ENCODE data around the gene BRD3. TPM values are rescaled to one million over a fixed set of nuclear protein-coding genes. Genes with fewer than 3 reads are reported as not detected.

Gene BRD3
- total RNA-seq, 1 experiment from 2014 or later: 3.8 TPM

- Histone ChIP-seq H3K27me3 (replicated peaks) (no peaks in the 10 kb centered on the region), H3K27ac (no peak overlapping the region), H3K36me3 (peaks cover 8% of the 10 kb centered on the region; the same call in 1 of the 2 replicates), H3K9me3 (replicated peaks) (no peaks in the 10 kb centered on the region), H3K4me3 (no peak overlapping the region), H3K4me1 (replicated peaks) (peaks cover 15% of the 10 kb centered on the region)
- DNase-seq (ENCODE audit: low read depth in 1 of 2, low spot score in 2 of 2): no peak
These were observed 4.7 kb downstream of the BRD3 start for GRCh38 chr9:134063088-134063570.

GRCh38 chr9:134062461-134063087, 5.3 kb downstream of the BRD3 start:
- Histone ChIP-seq H3K36me3 (0 out of 2 replicates have a peak, but pooled peaks cover 8% of the 10 kb centered on the region), H3K27ac (no peak overlapping the region), H3K9me3 (replicated peaks) (no peaks in the 10 kb centered on the region), H3K27me3 (replicated peaks) (no peaks in the 10 kb centered on the region), H3K4me3 (no peak overlapping the region), H3K4me1 (replicated peaks) (peaks cover 15% of the 10 kb centered on the region)
- DNase-seq (ENCODE audit: low read depth in 1 of 2, low spot score in 2 of 2): peak in 1 of 2 experiments; percentile 36

GRCh38 chr9:134061688-134062371, 6.0 kb downstream of the BRD3 start:
- Histone ChIP-seq H3K4me1 (replicated peaks) (peaks cover 12% of the 10 kb centered on the region), H3K9me3 (replicated peaks) (no peaks in the 10 kb centered on the region), H3K36me3 (0 out of 2 replicates have a peak, but pooled peaks cover 5% of the 10 kb centered on the region), H3K27ac (no peak overlapping the region), H3K27me3 (replicated peaks) (no peaks in the 10 kb centered on the region), H3K4me3 (no peak overlapping the region)
- peak in 1 of 2 experiments; percentile 30 for DNase-seq (ENCODE audit: low read depth in 1 of 2, low spot score in 2 of 2)

GRCh38 chr9:134061019-134061687, 6.7 kb downstream of the BRD3 start:
- Histone ChIP-seq H3K27ac (no peak overlapping the region), H3K4me1 (replicated peaks) (peaks cover 7% of the 10 kb centered on the region)
- DNase-seq (ENCODE audit: low read depth in 1 of 2, low spot score in 2 of 2): no peak

GRCh38 chr9:134060546-134060945, 7.3 kb downstream of the BRD3 start:
- Histone ChIP-seq H3K4me3 (no peak overlapping the region), H3K4me1 (replicated peaks) (peaks cover 3% of the 10 kb centered on the region), H3K27ac (no peak overlapping the region), H3K9me3 (replicated peaks) (no peaks in the 10 kb centered on the region), H3K27me3 (replicated peaks) (no peaks in the 10 kb centered on the region), H3K36me3 (0 out of 2 replicates have a peak, but pooled peaks cover 2% of the 10 kb centered on the region)
- no peak for DNase-seq (ENCODE audit: low read depth in 1 of 2, low spot score in 2 of 2)

More at GRCh38 chr9:134061019-134061687, 6.7 kb downstream of the BRD3 start:
- no peaks in the 10 kb centered on the region for H3K27me3 ChIP-seq (replicated peaks)
- 0 out of 2 replicates have a peak, but pooled peaks cover 2% of the 10 kb centered on the region for H3K36me3 ChIP-seq
- no peaks in the 10 kb centered on the region for H3K9me3 ChIP-seq (replicated peaks)
- no peak overlapping the region for H3K4me3 ChIP-seq

GRCh38 chr9:134059661-134060395, 8.0 kb downstream of the BRD3 start:
- Histone ChIP-seq H3K27me3 (replicated peaks) (no peaks in the 10 kb centered on the region), H3K27ac (no peak overlapping the region), H3K36me3 (0 out of 2 replicates have a peak, but pooled peaks cover 2% of the 10 kb centered on the region), H3K9me3 (replicated peaks) (no peaks in the 10 kb centered on the region), H3K4me1 (replicated peaks) (no peaks in the 10 kb centered on the region), H3K4me3 (no peak overlapping the region)
- no peak for DNase-seq (ENCODE audit: low read depth in 1 of 2, low spot score in 2 of 2)

GRCh38 chr9:134059188-134059641, 8.6 kb downstream of the BRD3 start:
- no peaks in the 10 kb centered on the region for H3K9me3 ChIP-seq (replicated peaks)
- no peak for DNase-seq (ENCODE audit: low read depth in 1 of 2, low spot score in 2 of 2)
- no peak overlapping the region for H3K4me3 ChIP-seq
- H3K27me3 ChIP-seq (replicated peaks): no peaks in the 10 kb centered on the region
- H3K4me1 ChIP-seq (replicated peaks): no peaks in the 10 kb centered on the region
- H3K36me3 ChIP-seq: 0 out of 2 replicates have a peak, but pooled peaks cover 2% of the 10 kb centered on the region
- H3K27ac ChIP-seq: no peak overlapping the region

- Histone ChIP-seq H3K4me3 (no peak overlapping the region), H3K9me3 (replicated peaks) (no peaks in the 10 kb centered on the region), H3K36me3 (0 out of 2 replicates have a peak, but pooled peaks cover 2% of the 10 kb centered on the region), H3K27ac (no peak overlapping the region), H3K27me3 (replicated peaks) (no peaks in the 10 kb centered on the region), H3K4me1 (replicated peaks) (no peaks in the 10 kb centered on the region)
- DNase-seq (ENCODE audit: low read depth in 1 of 2, low spot score in 2 of 2): no peak
These were observed 9.1 kb downstream of the BRD3 start for GRCh38 chr9:134058716-134059115.

GRCh38 chr9:134057751-134058701, 9.8 kb downstream of the BRD3 start:
- H3K27ac ChIP-seq: no peak overlapping the region
- H3K9me3 ChIP-seq (replicated peaks): no peaks in the 10 kb centered on the region
- H3K36me3 ChIP-seq: no peaks in the 10 kb centered on the region
- no peaks in the 10 kb centered on the region for H3K4me1 ChIP-seq (replicated peaks)
- H3K4me3 ChIP-seq: no peak overlapping the region
- DNase-seq (ENCODE audit: low read depth in 1 of 2, low spot score in 2 of 2): no peak
- no peaks in the 10 kb centered on the region for H3K27me3 ChIP-seq (replicated peaks)

GRCh38 chr9:134057307-134057657, 10.5 kb downstream of the BRD3 start:
- DNase-seq (ENCODE audit: low read depth in 1 of 2, low spot score in 2 of 2): no peak
- H3K27ac ChIP-seq: no peak overlapping the region
- no peaks in the 10 kb centered on the region for H3K9me3 ChIP-seq (replicated peaks)
- H3K36me3 ChIP-seq: peaks cover 7% of the 10 kb centered on the region; the same call in 1 of the 2 replicates
- no peaks in the 10 kb centered on the region for H3K27me3 ChIP-seq (replicated peaks)
- no peak overlapping the region for H3K4me3 ChIP-seq
- no peaks in the 10 kb centered on the region for H3K4me1 ChIP-seq (replicated peaks)

GRCh38 chr9:134056483-134057306, 11.1 kb downstream of the BRD3 start:
- H3K4me1 ChIP-seq (replicated peaks): no peaks in the 10 kb centered on the region
- DNase-seq (ENCODE audit: low read depth in 1 of 2, low spot score in 2 of 2): no peak
- H3K27ac ChIP-seq: no peak overlapping the region
- no peaks in the 10 kb centered on the region for H3K27me3 ChIP-seq (replicated peaks)
- peaks cover 7% of the 10 kb centered on the region; the same call in 1 of the 2 replicates for H3K36me3 ChIP-seq
- no peak overlapping the region for H3K4me3 ChIP-seq
- no peaks in the 10 kb centered on the region for H3K9me3 ChIP-seq (replicated peaks)

- H3K9me3 ChIP-seq (replicated peaks): no peaks in the 10 kb centered on the region
- no peaks in the 10 kb centered on the region for H3K27me3 ChIP-seq (replicated peaks)
- no peak overlapping the region for H3K4me3 ChIP-seq
- no peak for DNase-seq (ENCODE audit: low read depth in 1 of 2, low spot score in 2 of 2)
- H3K4me1 ChIP-seq (replicated peaks): no peaks in the 10 kb centered on the region
- H3K27ac ChIP-seq: no peak overlapping the region
- H3K36me3 ChIP-seq: peaks cover 12% of the 10 kb centered on the region
These were observed 11.8 kb downstream of the BRD3 start for GRCh38 chr9:134055981-134056461.

All from SJSA1 (cell line).